ENCODE measurements around the gene C5. TPM values are rescaled to one million over a fixed set of nuclear protein-coding genes. Genes with fewer than 3 reads are reported as not detected.

Gene C5
- total and polyA plus RNA-seq, 9 of the 15 experiments (the other 6 are each of a cell fraction or from before 2014, with no cell fraction given): 0.08 to 0.91 (median 0.42) TPM

GRCh38 chr9:121074370-121075250 is 24.5 kb upstream of the C5 start, which contains the start of gene CNTRL (continued):
- peak; percentile 15; the same call in 1 of the 2 replicates for TF ChIP-seq REST (IDR thresholded peaks at IDR 0.05; ENCODE audit: borderline replicate concordance)
- TF ChIP-seq REST (CRISPR knock-in tag; IDR thresholded peaks at IDR 0.05; ENCODE audit: low read depth): peak; percentile 76
- TF ChIP-seq CHD2 (IDR thresholded peaks at IDR 0.05; ENCODE audit: low read depth, low read length): peak; percentile 48
- TF ChIP-seq MCM2 (IDR thresholded peaks at IDR 0.05; ENCODE audit: low read depth): no peak
- TF ChIP-seq RFX7 (CRISPR knock-in tag; IDR thresholded peaks at IDR 0.05): no peak
- 0 out of 2 replicates have a peak, but pooled peaks have one; percentile 8 for TF ChIP-seq USF2 (CRISPR knock-in tag; IDR thresholded peaks at IDR 0.05)
- peak; percentile 100 for TF ChIP-seq L3MBTL2 (IDR thresholded peaks at IDR 0.05)
- TF ChIP-seq MEF2D (tag; conservative IDR thresholded peaks at IDR 0.05; ENCODE audit: low read depth): 0 out of 2 replicates have a peak, but pooled peaks have one; percentile 43
- no peak for TF ChIP-seq ZNF764 (CRISPR knock-in tag; IDR thresholded peaks at IDR 0.05; ENCODE audit: low read depth)
- no peak for TF ChIP-seq EZH2 (IDR thresholded peaks at IDR 0.05; ENCODE audit: borderline replicate concordance, low read depth, low read length)
- TF ChIP-seq NCOA4 (IDR thresholded peaks at IDR 0.05; ENCODE audit: partially characterized antibody): no peak
- no peak for TF ChIP-seq PHTF2 (CRISPR knock-in tag; IDR thresholded peaks at IDR 0.05)
- no peak for TF ChIP-seq ZNF253 (CRISPR knock-in tag; conservative IDR thresholded peaks at IDR 0.05)
- no peak for TF ChIP-seq JUN (IDR thresholded peaks at IDR 0.05; ENCODE audit: borderline replicate concordance, low read depth, low read length)
- no peak for TF ChIP-seq JUN (CRISPR knock-in tag; IDR thresholded peaks at IDR 0.05; ENCODE audit: borderline replicate concordance)
- peak; percentile 96 for TF ChIP-seq FOXP4 (CRISPR knock-in tag; IDR thresholded peaks at IDR 0.05; ENCODE audit: borderline replicate concordance)
- no peak for TF ChIP-seq TEAD2 (tag; IDR thresholded peaks at IDR 0.05)
